ENCODE results near the gene SLC28A3.

DNA sequence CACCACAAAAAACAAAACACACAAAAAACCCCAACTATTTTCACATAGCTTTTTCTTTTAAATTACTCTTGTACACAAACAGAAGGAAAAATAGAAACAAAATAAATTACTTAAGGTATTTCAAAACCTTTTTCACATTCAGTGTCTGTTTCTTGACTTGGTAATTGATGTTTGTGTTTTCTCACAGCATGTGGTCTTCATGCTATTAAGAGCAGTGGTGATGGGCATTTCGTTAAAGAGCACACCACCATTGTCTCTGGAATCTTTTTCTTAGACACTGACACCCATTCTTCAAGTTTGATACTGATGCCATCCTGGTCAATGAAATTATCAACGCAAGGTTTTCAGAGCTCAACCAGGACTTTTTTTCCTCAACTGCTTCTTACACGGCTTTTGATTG is 63.8 kb downstream of the SLC28A3 start:
- TF ChIP-seq, protein P1, sequence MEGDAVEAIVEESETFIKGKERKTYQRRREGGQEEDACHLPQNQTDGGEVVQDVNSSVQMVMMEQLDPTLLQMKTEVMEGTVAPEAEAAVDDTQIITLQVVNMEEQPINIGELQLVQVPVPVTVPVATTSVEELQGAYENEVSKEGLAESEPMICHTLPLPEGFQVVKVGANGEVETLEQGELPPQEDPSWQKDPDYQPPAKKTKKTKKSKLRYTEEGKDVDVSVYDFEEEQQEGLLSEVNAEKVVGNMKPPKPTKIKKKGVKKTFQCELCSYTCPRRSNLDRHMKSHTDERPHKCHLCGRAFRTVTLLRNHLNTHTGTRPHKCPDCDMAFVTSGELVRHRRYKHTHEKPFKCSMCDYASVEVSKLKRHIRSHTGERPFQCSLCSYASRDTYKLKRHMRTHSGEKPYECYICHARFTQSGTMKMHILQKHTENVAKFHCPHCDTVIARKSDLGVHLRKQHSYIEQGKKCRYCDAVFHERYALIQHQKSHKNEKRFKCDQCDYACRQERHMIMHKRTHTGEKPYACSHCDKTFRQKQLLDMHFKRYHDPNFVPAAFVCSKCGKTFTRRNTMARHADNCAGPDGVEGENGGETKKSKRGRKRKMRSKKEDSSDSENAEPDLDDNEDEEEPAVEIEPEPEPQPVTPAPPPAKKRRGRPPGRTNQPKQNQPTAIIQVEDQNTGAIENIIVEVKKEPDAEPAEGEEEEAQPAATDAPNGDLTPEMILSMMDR (conservative IDR thresholded peaks at IDR 0.05; ENCODE audit: low read depth, low read length), result no peak
- TF ChIP-seq EZH2 (IDR thresholded peaks at IDR 0.05; ENCODE audit: low read length, unreplicated experiment), result no peak
- no peak for TF ChIP-seq EZH2phosphoT487 (IDR thresholded peaks at IDR 0.05; ENCODE audit: borderline replicate concordance, low read length)
